Uterus (tissue), 2 donors: ENCODE measurements around the gene MBD1.

Experiments
- POLR2A ChIP-seq, 2 donors: fragments of 450-650 bp; IDR thresholded peaks; one replicate each; pipeline ENCODE4 v1.6.1; 2016; ENCODE audit warnings: antibody characterized with exemption in 2 of 2, mild to moderate bottlenecking in 1 of 2, moderate library complexity in 1 of 2
- TF ChIP-seq, protein P1 (sequence below), 4 experiments: fragments of 200-600 bp in 2 of 4; fragments of 450-650 bp in 2 of 4; sonication (generic) in 2 of 4; IDR thresholded peaks; one replicate each; pipeline ENCODE4 v1.5.1; 2016 to 2019; ENCODE audit warnings: antibody characterized with exemption in 4 of 4, mild to moderate bottlenecking in 2 of 4, moderate library complexity in 1 of 4

DNA sequence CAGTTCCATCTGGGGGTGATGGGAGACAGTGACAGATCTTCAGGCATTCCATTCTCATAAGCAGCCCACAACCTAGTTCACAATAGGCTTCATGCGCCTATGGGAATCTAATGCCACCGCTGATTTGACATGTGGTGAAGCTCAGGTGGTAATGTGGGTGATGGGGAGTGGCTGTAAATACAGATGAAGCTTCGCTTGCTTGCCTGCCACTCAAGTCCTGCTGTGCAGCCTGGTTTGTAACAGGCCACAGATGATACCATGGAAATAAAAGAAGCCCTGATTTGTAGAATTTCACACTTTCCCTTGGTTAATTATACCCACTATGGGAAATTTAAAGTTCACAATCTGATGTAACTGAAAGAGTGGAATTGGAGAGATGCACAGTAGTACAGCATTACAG is 46.7 kb upstream of the MBD1 start:
- TF ChIP-seq, protein P1, sequence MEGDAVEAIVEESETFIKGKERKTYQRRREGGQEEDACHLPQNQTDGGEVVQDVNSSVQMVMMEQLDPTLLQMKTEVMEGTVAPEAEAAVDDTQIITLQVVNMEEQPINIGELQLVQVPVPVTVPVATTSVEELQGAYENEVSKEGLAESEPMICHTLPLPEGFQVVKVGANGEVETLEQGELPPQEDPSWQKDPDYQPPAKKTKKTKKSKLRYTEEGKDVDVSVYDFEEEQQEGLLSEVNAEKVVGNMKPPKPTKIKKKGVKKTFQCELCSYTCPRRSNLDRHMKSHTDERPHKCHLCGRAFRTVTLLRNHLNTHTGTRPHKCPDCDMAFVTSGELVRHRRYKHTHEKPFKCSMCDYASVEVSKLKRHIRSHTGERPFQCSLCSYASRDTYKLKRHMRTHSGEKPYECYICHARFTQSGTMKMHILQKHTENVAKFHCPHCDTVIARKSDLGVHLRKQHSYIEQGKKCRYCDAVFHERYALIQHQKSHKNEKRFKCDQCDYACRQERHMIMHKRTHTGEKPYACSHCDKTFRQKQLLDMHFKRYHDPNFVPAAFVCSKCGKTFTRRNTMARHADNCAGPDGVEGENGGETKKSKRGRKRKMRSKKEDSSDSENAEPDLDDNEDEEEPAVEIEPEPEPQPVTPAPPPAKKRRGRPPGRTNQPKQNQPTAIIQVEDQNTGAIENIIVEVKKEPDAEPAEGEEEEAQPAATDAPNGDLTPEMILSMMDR (IDR thresholded peaks at IDR 0.05), result no peak
- no peak for TF ChIP-seq POLR2A (IDR thresholded peaks at IDR 0.05)
